ENCODE results near the gene PRRG2. TPM values are rescaled to one million over a fixed set of nuclear protein-coding genes. Genes with fewer than 3 reads are reported as not detected.
A peak's percentile ranks its signal among the peaks of the same experiment; 100 is the strongest.
"Not testable (repeated sequence)": the region's sequence is repeated elsewhere in the genome, so short reads cannot be mapped to it uniquely, and the experiment has no call there.

The PRRG2 gene
- total and polyA plus RNA-seq, 12 donors: 0.34 to 2.4 (median 0.72) TPM

DNA sequence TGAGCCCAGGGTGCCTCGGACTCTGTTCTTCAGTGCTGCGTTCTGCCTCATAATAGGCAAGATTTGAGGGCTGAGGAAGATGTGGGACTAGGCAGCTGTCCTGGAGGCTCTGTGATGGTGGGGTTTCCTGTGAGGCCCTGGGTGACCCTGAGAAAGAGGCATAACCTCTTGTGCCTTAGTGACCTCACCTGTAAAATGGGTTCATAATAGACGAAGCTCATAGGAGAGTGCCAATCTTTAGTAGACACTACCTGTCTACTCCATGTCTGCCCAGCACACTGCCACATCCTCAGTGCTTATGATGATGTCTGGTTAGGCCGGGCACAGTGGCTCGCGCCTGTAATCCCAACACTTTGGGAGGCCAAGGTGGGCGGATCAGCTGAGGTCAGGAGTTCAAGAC, 35.4 kb downstream of the PRRG2 start:
- TF ChIP-seq CTCF (IDR thresholded peaks at IDR 0.05): no peak
- Histone ChIP-seq H3K36me3 (peaks cover 4 to 77% (median 33%) of the 10 kb centered on the region in 9 donors), H3K4me1 (peaks cover 0 to 26% (median 5%) of the 10 kb centered on the region in 9 donors), H3K9me3 (peaks cover 0 to 6% (median 0%) of the 10 kb centered on the region in 11 donors), H3K4me3 (no peak overlapping the region), H3K27me3 (no peaks in the 10 kb centered on the region), H3K27ac (no peak overlapping the region)
- intact Hi-C loops (cut with DNase I): no loop called here
- WGBS, 2 donors: 97 to 98% methylated on average over 7 of the region's 7 CpGs
- ATAC-seq (no peak), DNase-seq (no peak)

DNA sequence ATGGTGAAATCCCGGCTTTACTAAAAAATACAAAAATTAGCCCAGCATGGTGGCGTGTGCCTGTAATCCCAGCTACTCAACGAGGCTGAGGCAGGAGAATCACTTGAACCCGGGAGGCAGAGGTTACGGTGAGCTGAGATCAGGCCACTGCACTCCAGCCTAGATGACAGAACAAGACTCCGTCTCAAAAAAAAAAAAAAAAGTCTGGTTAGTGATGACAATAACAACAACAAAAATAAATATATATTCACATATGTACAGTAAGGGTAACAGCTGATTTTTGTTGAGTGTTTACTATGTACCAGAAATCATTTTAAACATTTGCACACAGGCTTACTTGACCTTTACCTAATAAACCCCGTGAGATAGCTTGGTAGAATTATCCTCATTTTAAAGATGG, 35.8 kb downstream of the PRRG2 start:
- Histone ChIP-seq H3K9me3 (peaks cover 0 to 6% (median 0%) of the 10 kb centered on the region in 11 donors), H3K27me3 (no peaks in the 10 kb centered on the region), H3K4me1 (peaks cover 0 to 24% (median 5%) of the 10 kb centered on the region in 9 donors), H3K4me3 (no peak overlapping the region), H3K36me3 (peaks cover 4 to 82% (median 37%) of the 10 kb centered on the region in 9 donors), H3K27ac (no peak overlapping the region)
- 94 to 95% methylated on average over 7 of the region's 7 CpGs for WGBS, 2 donors
- DNase-seq: no peak
- ATAC-seq: no peak
- intact Hi-C loops (cut with DNase I): no loop called here
- TF ChIP-seq CTCF (IDR thresholded peaks at IDR 0.05): no peak

DNA sequence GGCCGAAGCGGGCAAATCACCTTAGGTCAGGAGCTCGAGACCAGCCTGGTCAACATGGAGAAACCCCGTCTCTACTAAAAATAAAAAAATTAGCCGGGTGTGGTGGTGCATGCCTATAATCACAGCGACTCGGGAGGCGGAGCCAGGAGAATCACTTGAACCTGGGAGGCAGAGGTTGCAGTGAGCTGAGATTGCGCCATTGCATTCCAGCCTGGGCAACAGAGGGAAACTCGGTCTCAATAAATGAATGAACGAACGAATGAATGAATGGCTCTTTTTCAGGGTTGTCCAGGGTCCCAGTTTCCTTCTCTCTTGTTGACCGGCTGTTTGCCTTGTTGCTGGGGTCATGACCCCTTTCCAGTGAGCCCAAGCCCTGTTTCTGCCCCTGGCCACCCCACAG, 36.7 kb downstream of the PRRG2 start:
- H3K4me3 ChIP-seq; H3K9me3 ChIP-seq; ATAC-seq; intact Hi-C loops (cut with DNase I); DNase-seq; H3K27me3 ChIP-seq; H3K27ac ChIP-seq: not testable (repeated sequence)
- H3K36me3 ChIP-seq: peaks cover 4 to 86% (median 39%) of the 10 kb centered on the region in 9 donors
- H3K4me1 ChIP-seq: peaks cover 0 to 17% (median 4%) of the 10 kb centered on the region in 9 donors
- 91 to 95% methylated on average over 13 of the region's 13 CpGs for WGBS, 2 donors

DNA sequence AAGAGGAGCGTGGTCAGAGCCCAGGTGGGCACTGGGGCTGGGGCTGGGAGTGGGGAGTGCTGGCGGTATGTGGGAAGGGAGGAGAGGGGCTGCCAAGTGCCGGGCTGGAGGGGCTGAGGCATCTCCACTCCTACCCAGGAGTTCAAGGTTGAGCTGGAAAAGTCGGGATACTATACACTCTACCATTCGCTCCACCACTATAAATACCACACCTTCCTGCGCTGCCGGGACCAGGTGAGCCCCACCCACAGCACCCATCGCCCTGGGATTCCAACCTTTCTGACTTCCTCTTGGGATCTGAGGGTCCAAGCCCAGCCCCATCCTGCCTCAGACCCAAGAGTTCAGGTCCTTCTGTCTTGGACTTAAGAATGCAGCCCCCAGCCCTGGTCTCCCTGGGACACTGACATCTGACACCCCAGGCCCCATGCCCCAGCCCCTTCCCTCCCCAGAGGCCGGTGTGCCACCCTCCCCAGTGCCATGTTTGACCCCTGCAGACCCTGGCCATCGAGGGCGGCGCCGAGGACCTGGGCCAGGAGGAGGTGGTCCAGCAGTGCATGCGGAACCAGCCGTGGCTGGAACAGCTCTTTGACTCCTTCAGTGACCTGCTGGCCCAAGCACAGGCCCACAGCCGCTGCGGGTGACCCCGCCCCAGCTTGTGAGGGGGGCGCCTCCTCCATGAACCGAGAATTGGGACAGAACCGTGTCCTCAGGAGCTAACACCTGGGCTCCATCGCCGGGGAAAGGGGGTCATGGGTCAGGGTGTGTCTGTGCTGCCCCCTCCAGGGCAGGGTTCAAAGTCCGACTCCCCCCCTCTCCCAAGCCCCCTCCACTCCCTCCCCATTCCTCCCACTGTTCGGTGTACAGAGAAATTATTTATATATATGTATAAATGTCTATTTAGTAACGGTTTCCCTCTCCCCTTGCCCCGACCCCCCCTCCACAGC, 44.1 kb downstream of the PRRG2 start:
- H3K27ac ChIP-seq: no peak overlapping the region
- H3K27me3 ChIP-seq: no peaks in the 10 kb centered on the region
- 86% methylated on average over 26 to 27 of the region's 27 CpGs for WGBS, 2 donors
- no peak overlapping the region for H3K4me3 ChIP-seq
- TF ChIP-seq CTCF (IDR thresholded peaks at IDR 0.05): no peak
- peaks cover 0 to 65% (median 13%) of the 10 kb centered on the region in 9 donors for H3K36me3 ChIP-seq
- H3K9me3 ChIP-seq: no peaks in the 10 kb centered on the region
- DNase-seq (no peak), ATAC-seq (peak in 4 of 8 donors; percentile 10 to 40 (median 19))
- intact Hi-C loops (cut with DNase I): no loop called here
- peaks cover 0 to 9% (median 0%) of the 10 kb centered on the region in 9 donors for H3K4me1 ChIP-seq

- H3K27me3 ChIP-seq: no peaks in the 10 kb centered on the region
- no peak overlapping the region for H3K4me3 ChIP-seq
- no peak overlapping the region for H3K27ac ChIP-seq
- H3K36me3 ChIP-seq: peaks cover 0 to 61% (median 10%) of the 10 kb centered on the region in 9 donors
- intact Hi-C loops (cut with DNase I): no loop called here
- 86 to 91% methylated on average over 11 of the region's 11 CpGs for WGBS, 2 donors
- no peaks in the 10 kb centered on the region for H3K9me3 ChIP-seq
- H3K4me1 ChIP-seq: peaks cover 0 to 19% (median 6%) of the 10 kb centered on the region in 9 donors
- DNase-seq (no peak), ATAC-seq (no peak)
- no peak for TF ChIP-seq CTCF (IDR thresholded peaks at IDR 0.05)
These were observed 45.1 kb downstream of the PRRG2 start for GRCh38 chr19:49626226-49626625.

All from heart right ventricle (tissue), 16 donors.